ENCODE data around the gene CBX4. TPM values are rescaled to one million over a fixed set of nuclear protein-coding genes. Genes with fewer than 3 reads are reported as not detected.

CBX4 gene
- total RNA-seq, 2 donors from 2014 or later: 28.0 to 28.5 TPM

DNA sequence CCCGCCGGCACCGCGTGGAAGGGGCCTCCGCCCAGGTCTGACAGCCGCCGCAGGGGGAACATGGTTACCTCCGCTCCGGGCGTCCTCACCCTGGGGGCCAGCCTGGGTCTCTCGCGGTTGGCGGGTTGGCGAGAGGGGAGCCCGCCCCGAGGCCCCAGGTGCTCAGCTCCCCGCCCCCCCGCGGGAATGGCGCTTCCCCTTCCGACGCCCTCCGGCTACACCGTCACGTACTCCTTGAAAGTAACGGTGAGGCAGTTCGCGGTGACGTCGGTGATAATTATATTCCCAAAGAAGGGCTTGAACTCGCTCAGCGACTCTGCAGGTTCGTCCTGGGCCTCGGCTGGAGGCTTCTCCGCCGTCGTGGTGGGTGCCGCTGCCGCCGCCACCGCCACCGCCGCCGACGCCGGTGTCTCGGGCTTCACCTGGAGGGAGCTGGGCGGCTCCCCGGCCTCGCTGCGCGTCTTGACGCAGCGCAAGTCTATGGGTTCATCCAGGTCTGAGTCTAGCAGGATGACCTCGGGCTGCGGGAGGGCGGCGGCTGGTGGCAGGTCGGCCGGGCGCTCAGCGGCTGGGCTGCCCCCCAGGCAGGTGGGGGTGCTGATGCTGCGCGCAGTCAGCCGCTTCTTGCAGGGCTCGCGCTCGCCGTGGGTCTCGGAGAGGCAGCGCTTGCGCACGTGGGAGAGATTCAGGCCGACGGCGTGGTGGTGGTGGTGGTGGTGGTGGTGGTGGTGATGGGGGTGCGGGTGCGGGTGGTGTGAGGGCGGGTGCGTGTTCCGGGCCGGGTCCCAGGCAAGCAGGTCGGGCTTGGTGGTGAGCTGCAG lies 5.3 kb downstream of the CBX4 start:
- Histone ChIP-seq H3K4me3 (no peak overlapping the region), H3K9me3 (no peaks in the 10 kb centered on the region), H3K27me3 (replicated peaks; ENCODE audit: insufficient read depth) (no peaks in the 10 kb centered on the region), H3K36me3 (peaks cover 0 to 10% of the 10 kb centered on the region in 2 donors), H3K4me1 (replicated peaks) (peaks cover 34% of the 10 kb centered on the region), H3K27ac (peak overlapping the region in 1 of 2 donors; percentile 88)
- intact Hi-C loops (cut with DNase I): no loop called here
- 88% methylated on average over 82 of the region's 83 CpGs for WGBS
- no peak for DNase-seq (ENCODE audit: low spot score)
- no peak for TF ChIP-seq POLR2A (IDR thresholded peaks at IDR 0.05)
- TF ChIP-seq, protein P1, sequence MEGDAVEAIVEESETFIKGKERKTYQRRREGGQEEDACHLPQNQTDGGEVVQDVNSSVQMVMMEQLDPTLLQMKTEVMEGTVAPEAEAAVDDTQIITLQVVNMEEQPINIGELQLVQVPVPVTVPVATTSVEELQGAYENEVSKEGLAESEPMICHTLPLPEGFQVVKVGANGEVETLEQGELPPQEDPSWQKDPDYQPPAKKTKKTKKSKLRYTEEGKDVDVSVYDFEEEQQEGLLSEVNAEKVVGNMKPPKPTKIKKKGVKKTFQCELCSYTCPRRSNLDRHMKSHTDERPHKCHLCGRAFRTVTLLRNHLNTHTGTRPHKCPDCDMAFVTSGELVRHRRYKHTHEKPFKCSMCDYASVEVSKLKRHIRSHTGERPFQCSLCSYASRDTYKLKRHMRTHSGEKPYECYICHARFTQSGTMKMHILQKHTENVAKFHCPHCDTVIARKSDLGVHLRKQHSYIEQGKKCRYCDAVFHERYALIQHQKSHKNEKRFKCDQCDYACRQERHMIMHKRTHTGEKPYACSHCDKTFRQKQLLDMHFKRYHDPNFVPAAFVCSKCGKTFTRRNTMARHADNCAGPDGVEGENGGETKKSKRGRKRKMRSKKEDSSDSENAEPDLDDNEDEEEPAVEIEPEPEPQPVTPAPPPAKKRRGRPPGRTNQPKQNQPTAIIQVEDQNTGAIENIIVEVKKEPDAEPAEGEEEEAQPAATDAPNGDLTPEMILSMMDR (IDR thresholded peaks at IDR 0.05): no peak
- no peak for TF ChIP-seq POLR2AphosphoS5 (IDR thresholded peaks at IDR 0.05)

DNA sequence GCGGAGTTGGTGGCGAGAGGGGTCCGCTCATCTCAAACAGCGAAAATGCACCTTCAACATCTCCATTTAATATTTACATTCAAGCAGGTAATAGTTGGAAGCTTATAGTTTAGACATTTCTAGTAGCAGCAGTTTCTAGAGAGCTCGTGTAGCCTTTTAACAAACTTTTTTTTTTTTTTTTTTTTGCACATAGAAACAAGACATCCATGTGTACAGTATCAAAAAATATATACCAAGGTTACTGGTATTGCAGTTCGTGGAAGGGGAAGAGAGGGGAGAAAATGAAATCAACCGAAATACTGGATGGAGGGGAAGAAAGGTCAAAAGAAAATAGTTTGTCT lies 6.2 kb downstream of the CBX4 start:
- peaks cover 38% of the 10 kb centered on the region for H3K4me1 ChIP-seq (replicated peaks)

GRCh38 chr17:79832218-79833109 lies 6.8 kb downstream of the CBX4 start:
- H3K27ac ChIP-seq: peak overlapping the region; percentile 80 to 88
- peaks cover 38% of the 10 kb centered on the region for H3K4me1 ChIP-seq (replicated peaks)

More for the DNA sequence above, 6.2 kb downstream of the CBX4 start:
- Histone ChIP-seq H3K4me3 (peak overlapping the region in 1 of 2 donors; percentile 11), H3K9me3 (no peaks in the 10 kb centered on the region), H3K27me3 (replicated peaks; ENCODE audit: insufficient read depth) (no peaks in the 10 kb centered on the region), H3K36me3 (peaks cover 0 to 10% of the 10 kb centered on the region in 2 donors), H3K27ac (peak overlapping the region; percentile 80 to 88)
- WGBS: 89% methylated on average over 7 of the region's 7 CpGs
- intact Hi-C loops (cut with DNase I): no loop called here
- DNase-seq (ENCODE audit: low spot score): no peak
- no peak for TF ChIP-seq POLR2AphosphoS5 (IDR thresholded peaks at IDR 0.05)
- TF ChIP-seq POLR2A (IDR thresholded peaks at IDR 0.05): no peak
- TF ChIP-seq, protein P1 (IDR thresholded peaks at IDR 0.05): no peak

GRCh38 chr17:79831265-79832217 lies 7.7 kb downstream of the CBX4 start:
- Histone ChIP-seq H3K4me3 (peak overlapping the region in 1 of 2 donors; percentile 11), H3K36me3 (peaks cover 0 to 10% of the 10 kb centered on the region in 2 donors), H3K9me3 (no peaks in the 10 kb centered on the region), H3K27ac (peak overlapping the region; percentile 80 to 88), H3K4me1 (replicated peaks) (peaks cover 38% of the 10 kb centered on the region), H3K27me3 (replicated peaks; ENCODE audit: insufficient read depth) (no peaks in the 10 kb centered on the region)
- TF ChIP-seq, protein P1 (IDR thresholded peaks at IDR 0.05): peak in 1 of 4 experiments; percentile 6
- TF ChIP-seq POLR2A (IDR thresholded peaks at IDR 0.05) (no peak), POLR2AphosphoS5 (IDR thresholded peaks at IDR 0.05) (peak; percentile 49)
- intact Hi-C loops (cut with DNase I): no loop called here
- whole genome bisulfite sequencing: 39% methylated on average over 33 of the region's 33 CpGs
- peak; percentile 73 for DNase-seq (ENCODE audit: low spot score)

More at GRCh38 chr17:79832218-79833109, 6.8 kb downstream of the CBX4 start:
- DNase-seq (ENCODE audit: low spot score): no peak
- H3K4me3 ChIP-seq: peak overlapping the region in 1 of 2 donors; percentile 11
- H3K9me3 ChIP-seq: no peaks in the 10 kb centered on the region
- peaks cover 0 to 10% of the 10 kb centered on the region in 2 donors for H3K36me3 ChIP-seq
- intact Hi-C loops (cut with DNase I): no loop called here
- H3K27me3 ChIP-seq (replicated peaks; ENCODE audit: insufficient read depth): no peaks in the 10 kb centered on the region
- TF ChIP-seq POLR2AphosphoS5 (IDR thresholded peaks at IDR 0.05) (no peak), POLR2A (IDR thresholded peaks at IDR 0.05) (no peak)
- TF ChIP-seq, protein P1 (IDR thresholded peaks at IDR 0.05): no peak
- 36% methylated on average over 59 of the region's 72 CpGs for WGBS
